GM12891 (cell line): ENCODE measurements around the gene ANKMY2.

ENCODE experiments used
- PAX5 ChIP-seq: IDR thresholded peaks from 2 replicates; pipeline ENCODE4 v1.6.1; 2011; ENCODE audit warnings: low read length, moderate library complexity, mild to moderate bottlenecking; ENCODE audit not compliant: insufficient read depth, severe bottlenecking
- POLR2A ChIP-seq: IDR thresholded peaks from 2 replicates; pipeline ENCODE4 v1.6.1; 2011; ENCODE audit warnings: low read depth, low read length, control low read depth
- POLR2AphosphoS5 ChIP-seq: IDR thresholded peaks from 2 replicates; pipeline ENCODE4 v1.6.1; 2011; ENCODE audit warnings: low read depth, low read length, control low read depth
- POU2F2 ChIP-seq: IDR thresholded peaks from 2 replicates; pipeline ENCODE4 v1.6.1; 2011; ENCODE audit warnings: low read depth, mild to moderate bottlenecking, control low read depth, low read length, moderate library complexity
- SPI1 ChIP-seq: IDR thresholded peaks from 2 replicates; pipeline ENCODE4 v1.6.1; 2011; ENCODE audit warnings: low read depth, low read length, control low read depth
- TAF1 ChIP-seq: IDR thresholded peaks from 2 replicates; pipeline ENCODE4 v1.6.1; 2011; ENCODE audit warnings: low read depth, low read length, control low read depth

GRCh38 chr7:16592395-16592794 is 53.2 kb downstream of the ANKMY2 start:
- TF ChIP-seq POLR2AphosphoS5 (no peak), POLR2A (no peak), TAF1 (no peak), POU2F2 (no peak), SPI1 (no peak), PAX5 (no peak)
